GM21723 (cell line): Measurements from ENCODE around the gene OSBPL5.

ENCODE experiments used
- ATAC-seq: cut with Tn5 transposase; IDR thresholded peaks from one replicate; pipeline ENCODE4 v1.9.1; 2021; ENCODE audit warnings: mild to moderate bottlenecking, moderate library complexity; ENCODE audit not compliant: unreplicated experiment

OSBPL5 gene

GRCh38 chr11:3165152-3165705, at the start of gene OSBPL5:
Gene OSBPL5, minus strand, starts transcription at chr11:3165310. Its CDS starts 36,162 bp downstream, at chr11:3129148.
- ATAC-seq: no peak

GRCh38 chr11:3214420-3214699, 49.2 kb upstream of the OSBPL5 start:
- no peak for ATAC-seq

GRCh38 chr11:3213659-3214419, 48.7 kb upstream of the OSBPL5 start:
- no peak for ATAC-seq

- no peak for ATAC-seq
Measured at GRCh38 chr11:3208272-3208671, 43.2 kb upstream of the OSBPL5 start.

GRCh38 chr11:3207526-3208189, 42.5 kb upstream of the OSBPL5 start:
- ATAC-seq: no peak

- no peak for ATAC-seq
Measured at GRCh38 chr11:3206922-3207204, 41.8 kb upstream of the OSBPL5 start.

- ATAC-seq: no peak
Measured at GRCh38 chr11:3206156-3206921, 41.2 kb upstream of the OSBPL5 start.

- ATAC-seq: no peak
Measured at GRCh38 chr11:3205261-3206155, 40.4 kb upstream of the OSBPL5 start.

- ATAC-seq: no peak
Measured at GRCh38 chr11:3204141-3205015, 39.3 kb upstream of the OSBPL5 start.

GRCh38 chr11:3203221-3204043, 38.3 kb upstream of the OSBPL5 start:
- ATAC-seq: no peak

GRCh38 chr11:3202759-3203158, 37.6 kb upstream of the OSBPL5 start:
- no peak for ATAC-seq

- ATAC-seq: no peak
Measured at GRCh38 chr11:3202305-3202704, 37.2 kb upstream of the OSBPL5 start.

GRCh38 chr11:3201677-3202181, 36.6 kb upstream of the OSBPL5 start:
- ATAC-seq: no peak

- ATAC-seq: no peak
Measured at GRCh38 chr11:3201112-3201581, 36.0 kb upstream of the OSBPL5 start.

GRCh38 chr11:3200388-3201111, 35.4 kb upstream of the OSBPL5 start:
- no peak for ATAC-seq

- no peak for ATAC-seq
Measured at GRCh38 chr11:3199537-3200295, 34.6 kb upstream of the OSBPL5 start.

- no peak for ATAC-seq
Measured at GRCh38 chr11:3198815-3199214, 33.7 kb upstream of the OSBPL5 start.
